PC-3 (cell line): ENCODE data around the gene WWC1. TPM values are rescaled to one million over a fixed set of nuclear protein-coding genes. Genes with fewer than 3 reads are reported as not detected.

Experiments used
- ATAC-seq: fragments of 200-7000 bp; cut with Tn5 transposase; 2 replicates; pipeline ENCODE4 v1.9.1; 2020; ENCODE audit warnings: mild to moderate bottlenecking, moderate library complexity
- BruUV-seq: library from RNA; stranded (reverse); fragments of 400-500 nt; replicated peaks from 2 replicates; lab custom pipeline; 2021; lab: Mats Ljungman, UMichigan
- CTCF ChIA-PET: fragments of 300-600 bp; sonication (Branson Sonifier 250); formaldehyde crosslinking; loops from one replicate; lab custom pipeline; 2022; ENCODE audit warnings: antibody characterized with exemption; lab: Charles Lee
- POLR2A ChIA-PET: fragments of 300-600 bp; sonication (Branson Sonifier 250); formaldehyde crosslinking; loops from one replicate; lab custom pipeline; 2022; ENCODE audit warnings: antibody characterized with exemption; ENCODE audit not compliant: unreplicated experiment; lab: Charles Lee
- DNase-seq: peaks from one replicate; pipeline ENCODE4 v3.0.0-alpha.2; 2015
- H2AFZ ChIP-seq: fragments of 300-600 bp; sonication (generic); 2 replicates; pipeline ENCODE4 v1.6.0; 2016; ENCODE audit warnings: antibody characterized with exemption, low read length
- H3F3A ChIP-seq: fragments of 300-600 bp; sonication (generic); one replicate; pipeline ENCODE4 v1.6.0; 2017; ENCODE audit warnings: antibody characterized with exemption, low read length, control low read depth, mild to moderate bottlenecking; ENCODE audit not compliant: unreplicated experiment
- H3K27ac ChIP-seq: fragments of 300-600 bp; sonication (generic); 2 replicates; pipeline ENCODE4 v1.5.1; 2016; ENCODE audit warnings: mild to moderate bottlenecking, low read length
- H3K27me3 ChIP-seq: fragments of 300-600 bp; sonication (generic); 2 replicates; pipeline ENCODE4 v1.6.1; 2016; ENCODE audit warnings: low read length, mixed read lengths
- H3K36me3 ChIP-seq: fragments of 300-600 bp; sonication (generic); 2 replicates; pipeline ENCODE4 v1.6.1; 2016; ENCODE audit warnings: low read depth, mixed run types, low read length, mixed read lengths
- H3K4me1 ChIP-seq: fragments of 300-600 bp; sonication (generic); 2 replicates; pipeline ENCODE4 v1.5.1; 2016; ENCODE audit warnings: low read length; ENCODE audit not compliant: insufficient read depth
- H3K4me2 ChIP-seq: fragments of 300-600 bp; sonication (generic); 2 replicates; pipeline ENCODE4 v1.6.0; 2016; ENCODE audit warnings: low read length
- H3K4me3 ChIP-seq: fragments of 300-600 bp; sonication (generic); 2 replicates; pipeline ENCODE4 v1.5.1; 2016; ENCODE audit warnings: mild to moderate bottlenecking, low read length, mixed read lengths
- H3K79me2 ChIP-seq: fragments of 300-600 bp; sonication (generic); 2 replicates; pipeline ENCODE4 v1.6.1; 2017; ENCODE audit warnings: low read length, mixed read lengths
- H3K9ac ChIP-seq: fragments of 300-600 bp; sonication (generic); 2 replicates; pipeline ENCODE4 v1.6.0; 2016; ENCODE audit warnings: mild to moderate bottlenecking, low read length
- H3K9me2 ChIP-seq: fragments of 300-600 bp; sonication (generic); replicated peaks from 2 replicates; pipeline ENCODE4 v1.6.1; 2016; ENCODE audit warnings: mixed run types, low read length, mixed read lengths
- H3K9me3 ChIP-seq: fragments of 300-600 bp; sonication (generic); 2 replicates; pipeline ENCODE4 v1.6.1; 2016; ENCODE audit warnings: low read length, mixed read lengths
- H4K20me1 ChIP-seq: fragments of 300-600 bp; sonication (generic); 2 replicates; pipeline ENCODE4 v1.6.1; 2016; ENCODE audit warnings: low read length, mixed read lengths
- EZH2 ChIP-seq: fragments of 300-600 bp; sonication (generic); IDR thresholded peaks from one replicate; pipeline ENCODE4 v1.6.1; 2017; ENCODE audit warnings: antibody characterized with exemption, mild to moderate bottlenecking, low read length; ENCODE audit not compliant: unreplicated experiment
- EZH2phosphoT487 ChIP-seq: fragments of 300-600 bp; sonication (generic); IDR thresholded peaks from 2 replicates; pipeline ENCODE4 v1.6.1; 2018; ENCODE audit warnings: mild to moderate bottlenecking, antibody characterized with exemption, low read length, borderline replicate concordance
- intact Hi-C: fragments of 100-400 bp; cut with micrococcal nuclease; formaldehyde crosslinking; loops from 2 replicates; pipeline ENCODE4 v1.9.0; 2023
- total RNA-seq: library from RNA; depleted of rRNA; stranded (reverse); fragments of >200 nt; gene quantifications from 2 replicates; pipeline ENCODE4 v1.2.3, GENCODE V29; 2014
- TF ChIP-seq, protein P1 (sequence below): fragments of 300-600 bp; sonication (generic); conservative IDR thresholded peaks from 2 replicates; pipeline ENCODE4 v1.5.1; 2017; ENCODE audit warnings: antibody characterized with exemption, low read depth, mild to moderate bottlenecking, low read length

Gene WWC1
- total RNA-seq, 1 experiment from 2014 or later, result 31.8 TPM

DNA sequence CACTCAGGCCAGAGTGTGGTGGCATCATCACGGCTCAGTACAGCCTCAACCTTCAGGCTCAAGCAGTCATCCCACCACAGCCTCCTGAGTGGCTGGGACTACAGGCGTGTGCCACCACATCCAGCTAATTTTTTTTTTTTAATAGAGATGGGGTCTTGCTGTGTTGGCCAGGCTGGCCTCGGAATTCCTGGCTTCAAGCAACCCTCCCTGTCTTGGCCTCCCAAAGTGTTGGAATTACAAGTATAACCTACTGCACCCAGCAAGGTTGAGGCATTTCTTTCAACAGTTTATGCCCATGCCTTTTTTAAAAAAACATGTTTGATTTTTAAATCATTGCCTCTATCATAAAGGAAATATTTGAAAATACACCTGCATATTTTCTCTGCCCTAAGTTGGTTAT, 197.6 kb downstream of the WWC1 start:
- H3K9me2 ChIP-seq, result no peaks in the 10 kb centered on the region
- CTCF ChIA-PET, result no interaction called here
- no peak for TF ChIP-seq EZH2phosphoT487
- no peak for TF ChIP-seq EZH2

DNA sequence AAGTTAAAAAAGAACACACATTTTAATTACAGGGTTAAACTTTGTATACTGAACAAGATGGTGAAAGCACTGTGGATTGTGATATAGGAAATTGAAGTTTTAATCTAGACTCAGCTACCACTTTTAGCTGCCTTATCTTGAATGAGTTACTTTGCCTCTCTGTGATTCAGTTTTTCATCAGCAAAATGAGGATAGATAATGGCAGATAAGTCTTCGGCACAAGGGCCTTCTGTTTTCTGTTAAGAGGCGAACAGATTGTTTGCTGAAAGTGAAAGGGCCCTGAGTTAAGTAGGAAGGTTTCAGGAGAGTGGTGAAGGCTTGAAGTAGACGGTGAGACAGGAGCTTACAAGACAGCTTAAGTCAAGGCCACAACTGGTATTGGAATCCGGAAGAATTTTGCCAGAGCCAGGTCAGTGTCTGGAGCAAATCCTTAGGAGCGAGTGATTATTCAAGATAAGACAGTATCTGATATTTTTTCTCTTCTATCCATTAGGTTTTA, 202.7 kb downstream of the WWC1 start:
- H3F3A ChIP-seq, result no peaks in the 10 kb centered on the region
- no peaks in the 10 kb centered on the region for H3K9me3 ChIP-seq
- POLR2A ChIA-PET, result no interaction called here
- H3K9ac ChIP-seq, result no peak overlapping the region
- intact Hi-C loops, result no loop called here
- no peak overlapping the region for H3K4me2 ChIP-seq
- TF ChIP-seq EZH2 (no peak), EZH2phosphoT487 (no peak)
- TF ChIP-seq, protein P1, sequence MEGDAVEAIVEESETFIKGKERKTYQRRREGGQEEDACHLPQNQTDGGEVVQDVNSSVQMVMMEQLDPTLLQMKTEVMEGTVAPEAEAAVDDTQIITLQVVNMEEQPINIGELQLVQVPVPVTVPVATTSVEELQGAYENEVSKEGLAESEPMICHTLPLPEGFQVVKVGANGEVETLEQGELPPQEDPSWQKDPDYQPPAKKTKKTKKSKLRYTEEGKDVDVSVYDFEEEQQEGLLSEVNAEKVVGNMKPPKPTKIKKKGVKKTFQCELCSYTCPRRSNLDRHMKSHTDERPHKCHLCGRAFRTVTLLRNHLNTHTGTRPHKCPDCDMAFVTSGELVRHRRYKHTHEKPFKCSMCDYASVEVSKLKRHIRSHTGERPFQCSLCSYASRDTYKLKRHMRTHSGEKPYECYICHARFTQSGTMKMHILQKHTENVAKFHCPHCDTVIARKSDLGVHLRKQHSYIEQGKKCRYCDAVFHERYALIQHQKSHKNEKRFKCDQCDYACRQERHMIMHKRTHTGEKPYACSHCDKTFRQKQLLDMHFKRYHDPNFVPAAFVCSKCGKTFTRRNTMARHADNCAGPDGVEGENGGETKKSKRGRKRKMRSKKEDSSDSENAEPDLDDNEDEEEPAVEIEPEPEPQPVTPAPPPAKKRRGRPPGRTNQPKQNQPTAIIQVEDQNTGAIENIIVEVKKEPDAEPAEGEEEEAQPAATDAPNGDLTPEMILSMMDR, result no peak
- ATAC-seq (no peak), DNase-seq (no peak)
- H3K36me3 ChIP-seq, result peaks cover 63% of the 10 kb centered on the region
- no peak overlapping the region for H3K27ac ChIP-seq
- BruUV-seq, result no TSS peak
- no peaks in the 10 kb centered on the region for H3K9me2 ChIP-seq
- no peaks in the 10 kb centered on the region for H3K4me1 ChIP-seq
- H3K4me3 ChIP-seq, result no peak overlapping the region
- CTCF ChIA-PET, result no interaction called here
- no peak overlapping the region for H2AFZ ChIP-seq
- H3K27me3 ChIP-seq, result no peaks in the 10 kb centered on the region
- peaks cover 5% of the 10 kb centered on the region for H3K79me2 ChIP-seq
- H4K20me1 ChIP-seq, result no peaks in the 10 kb centered on the region

More for the DNA sequence above, 197.6 kb downstream of the WWC1 start:
- Histone ChIP-seq H3K4me2 (no peak overlapping the region), H3K9me3 (no peaks in the 10 kb centered on the region), H3K4me1 (peaks cover 9% of the 10 kb centered on the region; the same call in 1 of the 2 replicates), H3K27me3 (no peaks in the 10 kb centered on the region), H3K36me3 (peaks cover 43% of the 10 kb centered on the region), H3F3A (no peaks in the 10 kb centered on the region), H3K79me2 (peaks cover 33% of the 10 kb centered on the region), H3K4me3 (no peak overlapping the region), H3K27ac (no peak overlapping the region), H4K20me1 (no peaks in the 10 kb centered on the region), H2AFZ (no peak overlapping the region), H3K9ac (no peak overlapping the region)
- POLR2A ChIA-PET, result no interaction called here
- intact Hi-C loops, result loop anchor here (5.0 kb wide), 1 partner anchor 163 kb away; no protein-coding TSS in a partner anchor
- no peak for ATAC-seq
- DNase-seq, result no peak
- BruUV-seq, result no TSS peak

DNA sequence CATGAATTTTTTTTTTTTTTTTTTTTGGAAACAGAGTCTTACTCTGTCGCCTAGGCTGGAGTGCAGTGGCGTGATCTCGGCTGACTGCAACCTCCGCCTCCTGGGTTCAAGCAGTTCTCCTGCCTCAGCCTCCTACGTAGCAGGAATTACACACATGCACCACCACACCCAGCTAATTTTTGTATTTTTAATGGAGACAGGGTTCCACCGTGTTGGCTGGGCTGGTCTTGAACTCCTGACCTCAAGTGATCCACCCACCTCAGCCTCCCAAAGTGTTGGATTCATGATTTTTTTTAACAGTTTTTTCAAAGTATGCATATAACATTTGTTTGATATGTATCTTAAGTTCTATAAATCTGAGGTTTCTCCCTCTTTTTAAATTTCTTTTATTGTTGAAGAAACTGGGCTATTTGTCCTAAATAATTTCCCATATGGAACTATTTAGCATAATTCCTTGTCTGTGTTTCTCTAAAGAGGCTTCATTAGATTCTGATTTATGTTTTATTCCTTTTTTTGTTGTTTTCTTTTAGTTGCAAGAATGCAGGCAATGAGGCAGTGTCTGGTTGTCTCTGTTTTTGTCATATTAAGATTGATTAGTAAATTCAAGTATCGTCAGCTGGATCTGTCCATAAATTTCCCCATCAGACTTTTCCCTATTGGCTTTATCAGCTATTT, 211.3 kb downstream of the WWC1 start:
- intact Hi-C loops, result loop anchor here (10.0 kb wide), 1 partner anchor 62 kb away; no protein-coding TSS in a partner anchor
- no peak for DNase-seq
- no peak for TF ChIP-seq EZH2phosphoT487
- TF ChIP-seq EZH2, result no peak
- TF ChIP-seq, protein P1, result no peak
- no peak overlapping the region for H3K4me3 ChIP-seq
- peaks cover 31% of the 10 kb centered on the region for H3K36me3 ChIP-seq
- no peak overlapping the region for H3K4me2 ChIP-seq
- H3K27ac ChIP-seq, result no peak overlapping the region
- no peaks in the 10 kb centered on the region for H3K9me2 ChIP-seq
- no peaks in the 10 kb centered on the region for H4K20me1 ChIP-seq
- ATAC-seq, result no peak
- H3K9ac ChIP-seq, result no peak overlapping the region
- no peaks in the 10 kb centered on the region for H3F3A ChIP-seq
- H3K79me2 ChIP-seq, result no peaks in the 10 kb centered on the region
- no peaks in the 10 kb centered on the region for H3K4me1 ChIP-seq
- H3K27me3 ChIP-seq, result no peaks in the 10 kb centered on the region
- POLR2A ChIA-PET, result no interaction called here
- H2AFZ ChIP-seq, result no peak overlapping the region
- H3K9me3 ChIP-seq, result no peaks in the 10 kb centered on the region
- CTCF ChIA-PET, result no interaction called here
- no TSS peak for BruUV-seq
